Kidney (tissue), 14 donors: ENCODE measurements around the gene UNCX. TPM values are rescaled to one million over a fixed set of nuclear protein-coding genes. Genes with fewer than 3 reads are reported as not detected.
"Not testable (repeated sequence)": the region's sequence is repeated elsewhere in the genome, so short reads cannot be mapped to it uniquely, and the experiment has no call there.

Experiments used
- DNase-seq, 5 donors: peaks; one replicate each; pipeline ENCODE4 v3.0.0-alpha.2; 2013 to 2020
- FAIRE-seq: peaks from 2 replicates; lab custom pipeline; 2012; peaks lifted over from hg19 to GRCh38; lab: Jason Lieb, UNC
- H3K27ac ChIP-seq, 2 donors: one replicate each; pipeline ENCODE4 v1.7.0; 2013; ENCODE audit warnings: low read depth in 2 of 2, low read length in 2 of 2, inconsistent platforms in 1 of 2
- H3K27me3 ChIP-seq: one replicate; pipeline ENCODE4 v1.7.1; 2013; ENCODE audit warnings: low read length, inconsistent platforms; ENCODE audit not compliant: control insufficient read depth, insufficient read depth
- H3K36me3 ChIP-seq, 3 donors: one replicate each; pipeline versions ENCODE4 v1.7.0 to v1.7.1; 2013; ENCODE audit warnings: low read length in 3 of 3, control low read depth in 1 of 3, inconsistent platforms in 1 of 3; ENCODE audit not compliant: insufficient read depth in 3 of 3, control insufficient read depth in 2 of 3
- H3K4me1 ChIP-seq, 3 donors: one replicate each; pipeline versions ENCODE4 v1.7.0 to v1.7.1; 2013; ENCODE audit warnings: low read length in 3 of 3, inconsistent platforms in 1 of 3, low read depth in 1 of 3; ENCODE audit not compliant: control insufficient read depth in 2 of 3, insufficient read depth in 2 of 3
- H3K4me3 ChIP-seq, 3 donors: one replicate each; pipeline versions ENCODE4 v1.7.0 to v1.8.1; 2013; ENCODE audit warnings: low read length in 3 of 3, control low read depth in 1 of 3, inconsistent platforms in 1 of 3
- H3K9ac ChIP-seq, 3 donors: one replicate each; pipeline versions ENCODE4 v1.7.0 to v1.7.1; 2013; ENCODE audit warnings: low read length in 3 of 3, control low read depth in 1 of 3, inconsistent platforms in 1 of 3
- H3K9me3 ChIP-seq, 3 donors: one replicate each; pipeline versions ENCODE4 v1.7.0 to v1.7.1; 2013; ENCODE audit warnings: low read length in 3 of 3, control low read depth in 1 of 3, inconsistent platforms in 1 of 3; ENCODE audit not compliant: control insufficient read depth in 2 of 3, insufficient read depth in 1 of 3
- intact Hi-C: fragments of 100-400 bp; cut with DNase I; formaldehyde crosslinking; loops from one replicate; pipeline ENCODE4 v1.11.1; 2022
- polyA plus RNA-seq: library from polyadenylated mRNA; stranded (reverse); fragments of 350-450 nt; fragmentation: Illumina TruSeq; extraction: RNeasy Lipid Tissue Mini Kit (QIAGEN cat#74804); gene quantifications from one replicate; pipeline ENCODE4 v1.2.3, GENCODE V29; 2014; ENCODE audit warnings: low read depth, low replicate concordance; ENCODE audit not compliant: insufficient read depth
- total RNA-seq: library from RNA; stranded (reverse); fragmentation: NEBNext Ultra II Directional; extraction: Animal tissue kit (Norgen Biotek cat#: 25700); gene quantifications from one replicate; pipeline ENCODE4 v1.2.1, GENCODE V29; 2021
- TF ChIP-seq, protein P1 (sequence below): IDR thresholded peaks from 3 replicates; pipeline ENCODE4 v1.5.1; 2012; ENCODE audit warnings: mild to moderate bottlenecking, moderate library complexity, borderline replicate concordance; ENCODE audit not compliant: insufficient read depth; ENCODE audit errors: extremely low read depth
- donor health status: control.
- donor health status: control.
- donor health status: control.
- donor health status: control.
- donor health status: control.
- donor health status: DM: yes; HTN: yes; CAD: no.
- donor health status: Normal renal cell carcinoma (clear cell type).

UNCX gene
- total and polyA plus RNA-seq, 2 donors from 2014 or later: 1.4 to 2.0 TPM

DNA sequence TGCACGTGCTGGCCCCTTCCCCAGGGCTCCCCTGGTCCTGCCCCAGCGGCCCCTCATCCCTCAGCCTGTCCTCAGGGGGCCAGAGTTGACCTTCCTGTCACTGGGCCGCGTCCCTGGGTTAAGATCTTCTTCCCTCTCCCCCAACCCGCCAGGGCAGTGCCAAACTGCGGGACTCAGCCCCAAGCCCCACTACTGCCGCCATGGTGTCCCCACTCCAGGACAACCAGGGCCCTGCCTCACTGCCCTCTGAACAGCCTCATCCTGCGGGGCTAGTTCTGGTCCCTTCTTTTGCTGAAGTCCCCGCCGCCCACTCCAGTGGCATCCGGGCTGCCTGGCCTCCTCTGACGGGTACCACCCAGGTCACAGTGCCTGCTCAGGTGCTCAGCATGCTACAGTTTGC is 37.5 kb downstream of the UNCX start:
- H3K27me3 ChIP-seq: no peaks in the 10 kb centered on the region
- FAIRE-seq (no peak), DNase-seq (peak in 1 of 5 donors; percentile 62)
- H3K9me3 ChIP-seq: no peaks in the 10 kb centered on the region
- no peaks in the 10 kb centered on the region for H3K4me1 ChIP-seq
- no peak overlapping the region for H3K4me3 ChIP-seq
- no peaks in the 10 kb centered on the region for H3K36me3 ChIP-seq
- TF ChIP-seq, protein P1, sequence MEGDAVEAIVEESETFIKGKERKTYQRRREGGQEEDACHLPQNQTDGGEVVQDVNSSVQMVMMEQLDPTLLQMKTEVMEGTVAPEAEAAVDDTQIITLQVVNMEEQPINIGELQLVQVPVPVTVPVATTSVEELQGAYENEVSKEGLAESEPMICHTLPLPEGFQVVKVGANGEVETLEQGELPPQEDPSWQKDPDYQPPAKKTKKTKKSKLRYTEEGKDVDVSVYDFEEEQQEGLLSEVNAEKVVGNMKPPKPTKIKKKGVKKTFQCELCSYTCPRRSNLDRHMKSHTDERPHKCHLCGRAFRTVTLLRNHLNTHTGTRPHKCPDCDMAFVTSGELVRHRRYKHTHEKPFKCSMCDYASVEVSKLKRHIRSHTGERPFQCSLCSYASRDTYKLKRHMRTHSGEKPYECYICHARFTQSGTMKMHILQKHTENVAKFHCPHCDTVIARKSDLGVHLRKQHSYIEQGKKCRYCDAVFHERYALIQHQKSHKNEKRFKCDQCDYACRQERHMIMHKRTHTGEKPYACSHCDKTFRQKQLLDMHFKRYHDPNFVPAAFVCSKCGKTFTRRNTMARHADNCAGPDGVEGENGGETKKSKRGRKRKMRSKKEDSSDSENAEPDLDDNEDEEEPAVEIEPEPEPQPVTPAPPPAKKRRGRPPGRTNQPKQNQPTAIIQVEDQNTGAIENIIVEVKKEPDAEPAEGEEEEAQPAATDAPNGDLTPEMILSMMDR: no peak
- intact Hi-C loops: no loop called here
- H3K27ac ChIP-seq: no peak overlapping the region
- H3K9ac ChIP-seq: no peak overlapping the region

DNA sequence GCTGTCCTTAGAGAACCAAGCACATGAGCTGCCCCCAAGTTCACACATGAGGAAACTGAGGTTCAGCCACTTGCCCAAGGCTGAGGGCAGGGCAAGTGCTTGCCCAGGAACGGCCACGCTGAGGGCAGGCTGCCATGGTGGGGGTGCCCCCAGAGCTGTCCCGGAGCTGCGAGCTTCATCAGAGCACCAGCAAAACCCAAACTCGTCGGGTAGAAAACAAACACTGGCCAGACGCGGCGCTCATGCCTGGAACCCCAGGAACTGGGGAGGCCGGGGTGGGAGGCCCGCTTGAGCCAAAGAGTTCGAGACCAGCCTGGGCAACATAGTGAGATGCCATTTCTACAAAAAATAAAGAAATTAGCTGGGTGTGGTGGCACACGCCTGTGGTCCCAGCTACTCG is 38.4 kb downstream of the UNCX start:
- no peaks in the 10 kb centered on the region for H3K36me3 ChIP-seq
- no peaks in the 10 kb centered on the region for H3K27me3 ChIP-seq
- FAIRE-seq (no peak), DNase-seq (peak in 1 of 5 donors; percentile 52)
- no peak overlapping the region for H3K4me3 ChIP-seq
- intact Hi-C loops: no loop called here
- no peaks in the 10 kb centered on the region for H3K9me3 ChIP-seq
- no peaks in the 10 kb centered on the region for H3K4me1 ChIP-seq
- H3K27ac ChIP-seq: no peak overlapping the region
- TF ChIP-seq, protein P1: no peak
- no peak overlapping the region for H3K9ac ChIP-seq

DNA sequence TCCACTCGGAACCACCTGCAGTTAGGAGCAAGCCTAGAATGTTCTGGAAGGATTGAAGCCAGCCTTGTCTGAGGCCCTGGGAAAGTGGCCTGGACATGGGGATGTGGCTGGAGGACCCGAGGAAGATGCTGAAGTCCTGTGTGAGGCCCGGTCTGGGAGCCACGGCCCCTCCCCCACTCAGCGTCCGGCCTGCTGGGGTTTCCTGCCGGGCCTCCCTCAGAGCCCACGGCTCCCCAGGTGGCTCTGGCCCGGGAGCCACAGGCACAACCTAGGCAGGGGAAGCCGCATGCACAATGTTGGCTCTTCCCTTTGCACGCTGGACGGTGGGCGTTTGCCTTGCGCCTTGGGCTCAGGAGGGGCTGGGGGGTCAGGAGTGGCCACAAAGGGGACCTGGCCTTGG is 39.0 kb downstream of the UNCX start:
- Histone ChIP-seq H3K27me3 (no peaks in the 10 kb centered on the region), H3K4me1 (no peaks in the 10 kb centered on the region), H3K4me3 (no peak overlapping the region), H3K36me3 (no peaks in the 10 kb centered on the region), H3K9me3 (no peaks in the 10 kb centered on the region), H3K9ac (no peak overlapping the region), H3K27ac (no peak overlapping the region)
- TF ChIP-seq, protein P1: no peak
- peak in 1 of 5 donors; percentile 17 for DNase-seq
- FAIRE-seq: no peak
- intact Hi-C loops: no loop called here

DNA sequence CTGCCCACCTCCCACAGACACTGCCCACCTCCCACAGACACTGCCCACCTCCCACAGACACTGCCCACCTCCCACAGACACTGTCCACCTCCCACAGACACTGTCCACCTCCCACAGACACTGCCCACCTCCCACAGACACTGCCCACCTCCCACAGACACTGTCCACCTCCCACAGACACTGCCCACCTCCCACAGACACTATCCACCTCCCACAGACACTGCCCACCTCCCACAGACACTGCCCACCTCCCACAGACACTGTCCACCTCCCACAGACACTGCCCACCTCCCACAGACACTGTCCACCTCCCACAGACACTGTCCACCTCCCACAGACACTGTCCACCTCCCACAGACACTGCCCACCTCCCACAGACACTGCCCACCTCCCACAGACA is 39.5 kb downstream of the UNCX start:
- FAIRE-seq: not testable (repeated sequence)

More for the DNA sequence above, 39.5 kb downstream of the UNCX start:
- H3K36me3 ChIP-seq, H3K4me3 ChIP-seq, H3K27ac ChIP-seq, H3K27me3 ChIP-seq, H3K9ac ChIP-seq, H3K4me1 ChIP-seq, intact Hi-C loops, H3K9me3 ChIP-seq: not testable (repeated sequence)
- DNase-seq: peak in 1 of 5 donors; percentile 8
